Measurements from ENCODE around the gene NOL6. TPM values are rescaled to one million over a fixed set of nuclear protein-coding genes. Genes with fewer than 3 reads are reported as not detected.

Gene NOL6
- total and polyA plus RNA-seq, 2 of the 13 experiments (the other 11 are each of a cell fraction or from before 2014, with no cell fraction given) = 17.0 to 30.2 TPM

DNA sequence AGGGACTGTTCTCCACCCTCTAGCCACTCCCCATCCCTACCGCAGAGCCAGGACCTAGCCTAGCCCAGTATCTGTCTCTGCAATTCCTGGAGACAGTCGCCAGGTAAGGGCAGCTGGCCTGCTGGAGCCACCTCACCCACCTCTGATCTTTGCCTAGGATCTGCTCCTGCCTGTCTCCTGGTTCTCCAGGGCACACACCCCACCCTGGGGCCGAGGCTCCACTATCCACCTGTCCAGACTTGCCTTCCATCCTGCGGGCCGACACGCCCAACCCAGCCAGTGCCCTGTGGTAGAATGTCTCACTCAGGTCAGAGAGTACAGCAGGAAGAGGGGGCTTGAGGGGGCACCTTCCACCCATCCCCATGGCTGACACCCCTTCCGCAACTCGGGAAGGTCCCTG lies 55.6 kb downstream of the NOL6 start (continued):
- TF ChIP-seq NFIB (CRISPR knock-in tag; IDR thresholded peaks at IDR 0.05; ENCODE audit: borderline replicate concordance) = no peak

GRCh38 chr9:33416996-33417395 lies 56.7 kb downstream of the NOL6 start:
- CTCF ChIA-PET (ENCODE audit: low intra/inter-chr PET ratio, low total read pairs) = no interaction called here
- no peak overlapping the region for H3K4me3 ChIP-seq (replicated peaks in 1 of 3; ENCODE audit: insufficient read depth in 1 of 3, low read depth in 2 of 3, low read length in 3 of 3)
- no peak overlapping the region for H3K9ac ChIP-seq (ENCODE audit: insufficient read depth, low read depth, low read length)
- BruUV-seq (replicated peaks) = no TSS peak
- no peaks in the 10 kb centered on the region for H3K9me3 ChIP-seq (ENCODE audit: low read length)
- H3K4me1 ChIP-seq (ENCODE audit: insufficient read depth, low read length) = peaks cover 59% of the 10 kb centered on the region
- TF ChIP-seq, protein P1, sequence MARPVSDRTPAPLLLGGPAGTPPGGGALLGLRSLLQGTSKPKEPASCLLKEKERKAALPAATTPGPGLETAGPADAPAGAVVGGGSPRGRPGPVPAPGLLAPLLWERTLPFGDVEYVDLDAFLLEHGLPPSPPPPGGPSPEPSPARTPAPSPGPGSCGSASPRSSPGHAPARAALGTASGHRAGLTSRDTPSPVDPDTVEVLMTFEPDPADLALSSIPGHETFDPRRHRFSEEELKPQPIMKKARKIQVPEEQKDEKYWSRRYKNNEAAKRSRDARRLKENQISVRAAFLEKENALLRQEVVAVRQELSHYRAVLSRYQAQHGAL (CRISPR knock-in tag; IDR thresholded peaks at IDR 0.05; ENCODE audit: not compliant biosample characterization) = no peak
- TF ChIP-seq ZFAT (CRISPR knock-in tag; conservative IDR thresholded peaks at IDR 0.05) (no peak), JARID2 (CRISPR knock-in tag; IDR thresholded peaks at IDR 0.05; ENCODE audit: insufficient replicate concordance) (no peak), ZNF468 (CRISPR knock-in tag; IDR thresholded peaks at IDR 0.05) (no peak), ZNF816 (CRISPR knock-in tag; IDR thresholded peaks at IDR 0.05; ENCODE audit: borderline replicate concordance) (no peak), IRF2 (CRISPR knock-in tag; IDR thresholded peaks at IDR 0.05) (no peak), ZEB1 (IDR thresholded peaks at IDR 0.05; ENCODE audit: insufficient replicate concordance, low read depth) (no peak), ZNF414 (CRISPR knock-in tag; IDR thresholded peaks at IDR 0.05) (no peak), RFX1 (IDR thresholded peaks at IDR 0.05) (no peak)
- TF ChIP-seq, protein P2, sequence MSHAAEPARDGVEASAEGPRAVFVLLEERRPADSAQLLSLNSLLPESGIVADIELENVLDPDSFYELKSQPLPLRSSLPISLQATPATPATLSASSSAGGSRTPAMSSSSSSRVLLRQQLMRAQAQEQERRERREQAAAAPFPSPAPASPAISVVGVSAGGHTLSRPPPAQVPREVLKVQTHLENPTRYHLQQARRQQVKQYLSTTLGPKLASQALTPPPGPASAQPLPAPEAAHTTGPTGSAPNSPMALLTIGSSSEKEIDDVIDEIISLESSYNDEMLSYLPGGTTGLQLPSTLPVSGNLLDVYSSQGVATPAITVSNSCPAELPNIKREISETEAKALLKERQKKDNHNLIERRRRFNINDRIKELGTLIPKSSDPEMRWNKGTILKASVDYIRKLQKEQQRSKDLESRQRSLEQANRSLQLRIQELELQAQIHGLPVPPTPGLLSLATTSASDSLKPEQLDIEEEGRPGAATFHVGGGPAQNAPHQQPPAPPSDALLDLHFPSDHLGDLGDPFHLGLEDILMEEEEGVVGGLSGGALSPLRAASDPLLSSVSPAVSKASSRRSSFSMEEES (CRISPR knock-in tag; IDR thresholded peaks at IDR 0.05) = no peak
- WGBS (ENCODE audit: low lambda C conversion rate) = 43% methylated on average over 5 of the region's 5 CpGs
- POLR2A ChIA-PET = interaction anchor here (2.1 kb wide), 1 partner anchor 50 kb away, joined by 9 read pairs; no protein-coding TSS in a partner anchor
- no peaks in the 10 kb centered on the region for H3K36me3 ChIP-seq (replicated peaks in 1 of 2; ENCODE audit: control insufficient read depth in 1 of 2, insufficient read depth in 2 of 2, low read length in 2 of 2)
- ATAC-seq (no peak), DNase-seq (ENCODE audit: low spot score) (no peak), FAIRE-seq (no peak)
- no peaks in the 10 kb centered on the region for H3K79me2 ChIP-seq (ENCODE audit: insufficient read depth, low read length)
- H3K27ac ChIP-seq (ENCODE audit: extremely low read length, insufficient read depth, low read length) = no peak overlapping the region
- in situ Hi-C loops (cut with HindIII; ENCODE audit: extremely low pct_ligation_motif_present, low pct_unique_long_range_greater_than_20kb) (no loop called here), intact Hi-C loops (cut with micrococcal nuclease; ENCODE audit: unreplicated experiment) (loop anchor here (5.0 kb wide), 1 partner anchor 50 kb away; no protein-coding TSS in a partner anchor)
- no peak overlapping the region for H2AFZ ChIP-seq (ENCODE audit: low read length)
- no peak overlapping the region for H3K4me2 ChIP-seq (ENCODE audit: low read depth, low read length)
- H4K20me1 ChIP-seq (ENCODE audit: insufficient read depth, low read length) = no peaks in the 10 kb centered on the region
- peaks cover 3 to 52% of the 10 kb centered on the region in 2 experiments; a peak in 4 of 5 replicates for H3K27me3 ChIP-seq (ENCODE audit: control insufficient read depth in 1 of 2, insufficient read depth in 2 of 2, low read length in 2 of 2)

Measured in HepG2 (cell line).